GM20000 (cell line): ENCODE measurements around the gene CMTM3.

ENCODE experiments used
- DNase-seq: peaks from one replicate; pipeline ENCODE4 v3.0.0; 2012; ENCODE audit warnings: low spot score
- CTCF ChIP-seq: IDR thresholded peaks from 2 replicates; pipeline ENCODE4 v1.5.1; 2012; ENCODE audit warnings: mild to moderate bottlenecking, control low read depth; ENCODE audit errors: extremely low read depth, missing control alignments

Gene CMTM3

GRCh38 chr16:66635406-66635805 lies 30.9 kb downstream of the CMTM3 start:
- no peak for TF ChIP-seq CTCF
- DNase-seq: no peak

GRCh38 chr16:66636199-66636598 lies 31.7 kb downstream of the CMTM3 start:
- no peak for TF ChIP-seq CTCF
- no peak for DNase-seq

- no peak for DNase-seq
- TF ChIP-seq CTCF: no peak
These were observed 33.3 kb downstream of the CMTM3 start for GRCh38 chr16:66637806-66638205.

GRCh38 chr16:66639091-66639885 lies 34.8 kb downstream of the CMTM3 start:
- no peak for TF ChIP-seq CTCF
- no peak for DNase-seq

GRCh38 chr16:66640724-66641314 lies 36.3 kb downstream of the CMTM3 start:
- no peak for TF ChIP-seq CTCF
- no peak for DNase-seq

- TF ChIP-seq CTCF: no peak
- DNase-seq: no peak
These were observed 36.9 kb downstream of the CMTM3 start for GRCh38 chr16:66641387-66641786.

- no peak for DNase-seq
- TF ChIP-seq CTCF: no peak
These were observed 43.4 kb downstream of the CMTM3 start for GRCh38 chr16:66647866-66648265.
